ENCODE measurements around the gene LRPPRC. TPM values are rescaled to one million over a fixed set of nuclear protein-coding genes. Genes with fewer than 3 reads are reported as not detected.

LRPPRC gene
- polyA plus RNA-seq, 1 of the 3 experiments (the other 2 are of a cell fraction), result 31.4 TPM

DNA sequence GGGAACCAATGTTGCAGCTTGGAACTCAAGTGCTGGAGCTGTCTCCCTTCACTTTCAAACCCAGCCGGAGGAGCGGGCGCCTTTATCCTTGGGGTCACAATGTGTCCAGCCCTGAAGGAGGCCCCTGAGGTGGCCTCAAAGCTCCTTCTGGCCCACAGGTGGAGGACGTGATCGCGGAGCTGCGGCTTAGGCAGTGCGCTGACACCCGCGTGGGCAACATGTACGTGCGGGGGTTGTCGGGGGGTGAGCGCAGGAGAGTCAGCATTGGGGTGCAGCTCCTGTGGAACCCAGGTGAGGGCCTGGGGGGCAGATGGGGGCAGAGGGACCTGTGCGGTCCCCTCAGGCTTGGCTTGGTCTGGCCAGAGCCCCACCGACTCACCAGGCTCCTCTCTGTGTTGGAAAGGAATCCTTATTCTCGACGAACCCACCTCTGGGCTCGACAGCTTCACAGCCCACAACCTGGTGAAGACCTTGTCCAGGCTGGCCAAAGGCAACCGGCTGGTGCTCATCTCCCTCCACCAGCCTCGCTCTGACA is 143.5 kb downstream of the LRPPRC start:
- ChIA-PET CTCF (interaction anchor here (1.7 kb wide), 1 partner anchor 26 kb away, joined by 7 read pairs; no protein-coding TSS in a partner anchor), POLR2A (no interaction called here)
- 84% methylated on average over 21 of the region's 21 CpGs for WGBS (ENCODE audit: low lambda C conversion rate)

More for the DNA sequence above, 143.5 kb downstream of the LRPPRC start:
- Histone ChIP-seq H3K9me2 (no peaks in the 10 kb centered on the region), H4K20me1 (ENCODE audit: insufficient read depth) (no peaks in the 10 kb centered on the region), H3K4me1 (ENCODE audit: control insufficient read depth in 1 of 2, insufficient read depth in 2 of 2, low read depth in 1 of 2, low read length in 1 of 2) (no peaks in the 10 kb centered on the region), H3K9me3 (no peaks in the 10 kb centered on the region), H3K27me3 (ENCODE audit: insufficient read depth) (peaks cover 19% of the 10 kb centered on the region; the same call in 1 of the 2 replicates), H3K36me3 (replicated peaks in 1 of 2; ENCODE audit: control insufficient read depth in 1 of 2, insufficient read depth in 2 of 2, low read length in 1 of 2) (no peaks in the 10 kb centered on the region), H3K4me2 (no peak overlapping the region), H3K9ac (no peak overlapping the region), H3K27ac (ENCODE audit: low read depth in 2 of 2, low read length in 1 of 2) (no peak overlapping the region), H3K4me3 (ENCODE audit: low read depth in 2 of 2, low read length in 1 of 2) (no peak overlapping the region), H2AFZ (ENCODE audit: low read depth) (no peak overlapping the region), H3F3A (replicated peaks; ENCODE audit: insufficient read depth) (no peaks in the 10 kb centered on the region), H3K79me2 (ENCODE audit: insufficient read depth) (no peaks in the 10 kb centered on the region)
- peak; percentile 7 for DNase-seq
- TF ChIP-seq, protein P1, sequence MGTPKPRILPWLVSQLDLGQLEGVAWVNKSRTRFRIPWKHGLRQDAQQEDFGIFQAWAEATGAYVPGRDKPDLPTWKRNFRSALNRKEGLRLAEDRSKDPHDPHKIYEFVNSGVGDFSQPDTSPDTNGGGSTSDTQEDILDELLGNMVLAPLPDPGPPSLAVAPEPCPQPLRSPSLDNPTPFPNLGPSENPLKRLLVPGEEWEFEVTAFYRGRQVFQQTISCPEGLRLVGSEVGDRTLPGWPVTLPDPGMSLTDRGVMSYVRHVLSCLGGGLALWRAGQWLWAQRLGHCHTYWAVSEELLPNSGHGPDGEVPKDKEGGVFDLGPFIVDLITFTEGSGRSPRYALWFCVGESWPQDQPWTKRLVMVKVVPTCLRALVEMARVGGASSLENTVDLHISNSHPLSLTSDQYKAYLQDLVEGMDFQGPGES (IDR thresholded peaks at IDR 0.05; ENCODE audit: low read depth, low read length), result no peak
- TF ChIP-seq, protein P2, sequence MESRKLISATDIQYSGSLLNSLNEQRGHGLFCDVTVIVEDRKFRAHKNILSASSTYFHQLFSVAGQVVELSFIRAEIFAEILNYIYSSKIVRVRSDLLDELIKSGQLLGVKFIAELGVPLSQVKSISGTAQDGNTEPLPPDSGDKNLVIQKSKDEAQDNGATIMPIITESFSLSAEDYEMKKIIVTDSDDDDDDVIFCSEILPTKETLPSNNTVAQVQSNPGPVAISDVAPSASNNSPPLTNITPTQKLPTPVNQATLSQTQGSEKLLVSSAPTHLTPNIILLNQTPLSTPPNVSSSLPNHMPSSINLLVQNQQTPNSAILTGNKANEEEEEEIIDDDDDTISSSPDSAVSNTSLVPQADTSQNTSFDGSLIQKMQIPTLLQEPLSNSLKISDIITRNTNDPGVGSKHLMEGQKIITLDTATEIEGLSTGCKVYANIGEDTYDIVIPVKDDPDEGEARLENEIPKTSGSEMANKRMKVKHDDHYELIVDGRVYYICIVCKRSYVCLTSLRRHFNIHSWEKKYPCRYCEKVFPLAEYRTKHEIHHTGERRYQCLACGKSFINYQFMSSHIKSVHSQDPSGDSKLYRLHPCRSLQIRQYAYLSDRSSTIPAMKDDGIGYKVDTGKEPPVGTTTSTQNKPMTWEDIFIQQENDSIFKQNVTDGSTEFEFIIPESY (IDR thresholded peaks at IDR 0.05; ENCODE audit: borderline replicate concordance, low read depth), result no peak
- TF ChIP-seq FOXJ3 (CRISPR knock-in tag; IDR thresholded peaks at IDR 0.05) (no peak), GATA2 (CRISPR knock-in tag; IDR thresholded peaks at IDR 0.05) (no peak), RXRA (IDR thresholded peaks at IDR 0.05; ENCODE audit: borderline replicate concordance, low read depth) (no peak), YY1 (IDR thresholded peaks at IDR 0.05; ENCODE audit: low read depth) (no peak), EZH2phosphoT487 (IDR thresholded peaks at IDR 0.05; ENCODE audit: borderline replicate concordance, low read depth) (no peak), JUND (IDR thresholded peaks at IDR 0.05) (no peak), ELF1 (IDR thresholded peaks at IDR 0.05) (no peak), SIN3A (IDR thresholded peaks at IDR 0.05; ENCODE audit: borderline replicate concordance, low read depth, low read length) (no peak), MEF2A (IDR thresholded peaks at IDR 0.05; ENCODE audit: borderline replicate concordance, low read depth) (no peak)
- TF ChIP-seq, protein P3, sequence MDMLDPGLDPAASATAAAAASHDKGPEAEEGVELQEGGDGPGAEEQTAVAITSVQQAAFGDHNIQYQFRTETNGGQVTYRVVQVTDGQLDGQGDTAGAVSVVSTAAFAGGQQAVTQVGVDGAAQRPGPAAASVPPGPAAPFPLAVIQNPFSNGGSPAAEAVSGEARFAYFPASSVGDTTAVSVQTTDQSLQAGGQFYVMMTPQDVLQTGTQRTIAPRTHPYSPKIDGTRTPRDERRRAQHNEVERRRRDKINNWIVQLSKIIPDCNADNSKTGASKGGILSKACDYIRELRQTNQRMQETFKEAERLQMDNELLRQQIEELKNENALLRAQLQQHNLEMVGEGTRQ (IDR thresholded peaks at IDR 0.05; ENCODE audit: borderline replicate concordance, low read depth, low read length), result no peak
- TF ChIP-seq, protein P4, sequence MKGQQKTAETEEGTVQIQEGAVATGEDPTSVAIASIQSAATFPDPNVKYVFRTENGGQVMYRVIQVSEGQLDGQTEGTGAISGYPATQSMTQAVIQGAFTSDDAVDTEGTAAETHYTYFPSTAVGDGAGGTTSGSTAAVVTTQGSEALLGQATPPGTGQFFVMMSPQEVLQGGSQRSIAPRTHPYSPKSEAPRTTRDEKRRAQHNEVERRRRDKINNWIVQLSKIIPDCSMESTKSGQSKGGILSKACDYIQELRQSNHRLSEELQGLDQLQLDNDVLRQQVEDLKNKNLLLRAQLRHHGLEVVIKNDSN (IDR thresholded peaks at IDR 0.05; ENCODE audit: borderline replicate concordance, low read depth), result no peak
- TF ChIP-seq, protein P5, sequence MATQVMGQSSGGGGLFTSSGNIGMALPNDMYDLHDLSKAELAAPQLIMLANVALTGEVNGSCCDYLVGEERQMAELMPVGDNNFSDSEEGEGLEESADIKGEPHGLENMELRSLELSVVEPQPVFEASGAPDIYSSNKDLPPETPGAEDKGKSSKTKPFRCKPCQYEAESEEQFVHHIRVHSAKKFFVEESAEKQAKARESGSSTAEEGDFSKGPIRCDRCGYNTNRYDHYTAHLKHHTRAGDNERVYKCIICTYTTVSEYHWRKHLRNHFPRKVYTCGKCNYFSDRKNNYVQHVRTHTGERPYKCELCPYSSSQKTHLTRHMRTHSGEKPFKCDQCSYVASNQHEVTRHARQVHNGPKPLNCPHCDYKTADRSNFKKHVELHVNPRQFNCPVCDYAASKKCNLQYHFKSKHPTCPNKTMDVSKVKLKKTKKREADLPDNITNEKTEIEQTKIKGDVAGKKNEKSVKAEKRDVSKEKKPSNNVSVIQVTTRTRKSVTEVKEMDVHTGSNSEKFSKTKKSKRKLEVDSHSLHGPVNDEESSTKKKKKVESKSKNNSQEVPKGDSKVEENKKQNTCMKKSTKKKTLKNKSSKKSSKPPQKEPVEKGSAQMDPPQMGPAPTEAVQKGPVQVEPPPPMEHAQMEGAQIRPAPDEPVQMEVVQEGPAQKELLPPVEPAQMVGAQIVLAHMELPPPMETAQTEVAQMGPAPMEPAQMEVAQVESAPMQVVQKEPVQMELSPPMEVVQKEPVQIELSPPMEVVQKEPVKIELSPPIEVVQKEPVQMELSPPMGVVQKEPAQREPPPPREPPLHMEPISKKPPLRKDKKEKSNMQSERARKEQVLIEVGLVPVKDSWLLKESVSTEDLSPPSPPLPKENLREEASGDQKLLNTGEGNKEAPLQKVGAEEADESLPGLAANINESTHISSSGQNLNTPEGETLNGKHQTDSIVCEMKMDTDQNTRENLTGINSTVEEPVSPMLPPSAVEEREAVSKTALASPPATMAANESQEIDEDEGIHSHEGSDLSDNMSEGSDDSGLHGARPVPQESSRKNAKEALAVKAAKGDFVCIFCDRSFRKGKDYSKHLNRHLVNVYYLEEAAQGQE (IDR thresholded peaks at IDR 0.05; ENCODE audit: low read depth, low read length), result no peak

Measured in SK-N-SH (cell line).